SIG-M5 treated with dmso at 0.1 percent for 504 hours (cell line): ENCODE measurements around the gene IMPDH1.

Experiments used
- DNase-seq: peaks from one replicate; lab custom pipeline; 2025; ENCODE audit not compliant: unreplicated experiment; lab: John Stamatoyannopoulos, UW

The IMPDH1 gene

DNA sequence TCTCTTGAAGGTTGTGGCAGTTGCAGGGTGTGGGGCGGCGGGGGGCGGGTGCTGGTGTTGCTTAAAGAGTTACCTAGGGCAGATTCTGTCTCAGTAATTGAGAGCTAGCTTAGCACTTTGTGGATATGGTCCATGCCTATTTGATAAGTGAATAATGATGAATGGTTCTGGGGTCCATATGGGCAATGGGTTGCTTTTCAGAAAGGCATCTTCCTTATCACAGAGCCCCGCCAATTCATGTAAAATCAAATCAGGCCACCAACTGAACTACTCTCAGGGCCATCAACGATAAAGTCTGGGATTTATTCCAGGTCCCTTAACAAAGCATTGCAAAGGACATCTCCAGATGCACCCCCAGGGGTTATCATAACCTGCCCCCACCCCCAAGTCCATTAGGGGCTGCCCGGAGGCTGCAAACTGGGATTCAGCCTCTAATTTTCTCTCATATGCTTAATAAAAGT lies 46.5 kb downstream of the IMPDH1 start:
- no peak for DNase-seq

DNA sequence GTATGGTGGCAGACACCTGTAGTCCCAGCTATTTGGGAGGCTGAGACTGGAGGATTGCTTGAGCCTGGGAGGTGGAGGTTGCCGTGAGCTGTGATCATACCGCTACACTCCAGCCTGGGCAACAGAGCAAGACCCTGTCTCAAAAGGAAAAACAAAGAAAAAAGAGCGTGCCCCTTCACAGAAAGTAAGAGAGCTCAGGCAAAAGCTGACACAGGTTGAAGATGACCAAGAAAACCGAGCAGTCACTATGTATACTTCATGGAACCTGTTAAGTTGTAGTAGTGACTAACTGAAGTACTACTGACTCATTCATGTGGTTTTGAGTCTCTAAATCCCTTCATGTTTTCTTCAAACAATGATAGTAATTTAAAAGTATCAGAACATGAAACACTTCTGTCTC lies 47.1 kb downstream of the IMPDH1 start:
- no peak for DNase-seq

DNA sequence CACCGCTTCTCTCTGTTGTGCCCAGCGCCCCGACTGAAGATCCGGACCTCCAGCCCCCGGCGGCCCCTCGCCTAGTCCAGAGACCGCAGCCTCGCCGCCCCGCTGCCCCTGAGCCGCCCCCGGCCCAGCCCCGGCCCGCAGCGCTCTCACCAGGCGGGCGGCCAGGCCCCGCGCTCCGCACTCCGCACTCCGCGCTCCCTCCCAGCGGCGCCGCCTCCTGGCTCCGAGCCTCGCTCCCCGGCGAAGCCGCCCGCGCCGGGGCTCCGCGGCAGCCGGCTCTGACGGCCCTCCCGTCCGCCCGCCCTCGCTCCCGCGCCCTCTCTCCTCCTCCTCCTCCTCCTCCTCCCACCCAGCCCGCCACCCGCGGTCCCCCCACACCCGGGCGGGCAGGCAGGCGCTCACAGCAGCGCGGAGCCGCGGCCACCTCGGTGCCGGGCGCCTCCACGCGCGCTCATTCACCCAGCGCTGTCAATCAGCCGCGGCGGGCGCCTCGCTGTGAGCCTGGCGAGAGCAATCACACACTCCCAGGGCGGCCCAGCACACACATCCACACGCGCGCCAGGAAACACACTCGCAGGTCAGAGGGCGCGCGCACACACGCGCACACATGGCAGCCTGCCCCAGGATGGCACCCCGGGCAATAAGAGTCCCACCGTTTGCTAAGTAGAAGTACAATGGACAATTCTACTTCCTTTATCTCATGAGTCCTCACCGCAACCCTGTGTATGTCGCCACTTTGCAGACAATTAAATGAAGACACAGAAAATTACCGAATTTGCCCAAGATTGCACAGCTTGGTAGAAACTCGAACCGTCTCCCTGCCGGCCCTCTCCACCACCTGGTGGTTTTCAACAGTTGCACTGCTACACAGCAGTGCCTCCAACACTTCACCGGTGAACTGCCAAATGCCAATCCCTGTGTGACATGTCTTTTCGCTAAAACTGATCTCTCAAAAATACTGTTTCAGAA lies 48.1 kb downstream of the IMPDH1 start, which contains the start of gene PRRT4:
TSS of gene PRRT4 (minus strand) at position 280 of the 969 bp plus-strand sequence.
- peak; percentile 68 for DNase-seq

DNA sequence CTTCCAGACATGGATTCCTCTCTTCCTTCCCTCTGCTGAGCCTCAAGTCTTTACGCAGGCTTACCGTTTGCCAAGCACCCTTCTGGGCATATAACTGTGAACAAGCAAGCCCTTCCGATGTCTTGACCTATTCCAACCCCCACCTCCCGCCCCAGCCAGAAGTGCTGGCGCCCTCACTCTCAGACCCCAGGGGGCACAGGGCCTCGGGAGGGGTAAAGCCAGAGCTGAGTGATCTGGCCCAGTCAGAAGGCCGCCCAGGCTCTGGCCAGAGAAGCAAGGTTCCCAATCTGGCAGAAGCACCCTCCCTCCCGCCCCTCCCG lies 49.5 kb downstream of the IMPDH1 start:
- no peak for DNase-seq

DNA sequence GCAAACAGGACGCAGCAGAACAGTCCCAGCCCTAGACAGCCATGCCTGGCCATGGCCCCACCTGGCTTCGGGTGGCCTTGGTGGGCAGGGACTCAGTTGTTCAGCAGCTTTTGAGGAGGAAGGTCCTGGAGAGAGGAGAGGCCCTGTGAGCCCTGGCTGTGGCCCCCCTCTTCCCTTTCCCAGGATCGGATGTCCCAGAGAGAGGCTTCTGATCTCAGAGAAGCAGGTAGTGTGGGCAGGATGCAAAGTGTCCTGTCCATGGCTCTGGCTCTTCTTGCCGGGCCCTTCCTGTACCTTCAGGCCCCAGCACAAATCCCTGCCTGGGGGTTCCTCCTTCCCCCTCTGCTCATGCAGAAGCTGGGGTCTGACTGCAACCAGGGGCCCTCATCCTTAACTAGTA lies 49.8 kb downstream of the IMPDH1 start:
- DNase-seq, result no peak

DNA sequence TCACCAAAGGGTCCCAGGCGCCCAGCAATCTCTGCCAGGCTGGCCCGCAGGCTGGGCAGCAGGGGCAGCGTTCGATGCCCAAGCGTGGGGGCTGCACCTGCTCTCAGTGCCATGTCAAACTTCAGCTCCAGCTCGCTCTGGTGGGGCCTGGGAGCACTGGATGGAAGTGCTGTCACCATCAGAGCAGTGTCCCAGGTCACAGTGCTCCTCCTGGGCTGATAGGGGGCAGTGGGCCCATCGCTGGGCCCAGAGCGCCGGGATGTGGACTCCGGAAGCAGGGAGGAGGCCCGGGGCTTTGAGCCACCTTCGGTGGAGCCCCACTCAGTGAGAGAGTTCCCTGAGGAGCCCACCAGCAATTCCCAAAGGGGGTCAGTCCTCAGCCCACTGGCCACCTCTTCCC lies 50.4 kb downstream of the IMPDH1 start:
- no peak for DNase-seq

DNA sequence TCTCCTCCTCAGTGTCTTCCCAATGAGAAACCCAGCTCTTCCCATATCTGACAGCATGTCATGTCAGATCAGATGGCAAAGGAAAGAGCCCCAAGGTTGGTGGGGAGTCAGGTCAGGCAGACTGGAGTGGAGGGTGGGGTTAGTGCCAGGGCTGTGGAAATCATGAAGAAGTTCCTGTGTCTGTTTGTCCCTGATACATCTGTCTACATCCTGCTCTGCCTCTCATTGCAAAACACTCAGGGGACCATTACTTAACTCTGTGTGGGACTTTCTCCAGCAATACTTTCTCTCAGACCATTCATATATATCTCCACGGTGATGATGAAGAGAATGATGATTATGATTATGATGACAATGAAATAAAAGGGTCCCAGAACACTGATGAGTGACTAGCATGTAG lies 51.5 kb downstream of the IMPDH1 start:
- DNase-seq, result peak; percentile 79

DNA sequence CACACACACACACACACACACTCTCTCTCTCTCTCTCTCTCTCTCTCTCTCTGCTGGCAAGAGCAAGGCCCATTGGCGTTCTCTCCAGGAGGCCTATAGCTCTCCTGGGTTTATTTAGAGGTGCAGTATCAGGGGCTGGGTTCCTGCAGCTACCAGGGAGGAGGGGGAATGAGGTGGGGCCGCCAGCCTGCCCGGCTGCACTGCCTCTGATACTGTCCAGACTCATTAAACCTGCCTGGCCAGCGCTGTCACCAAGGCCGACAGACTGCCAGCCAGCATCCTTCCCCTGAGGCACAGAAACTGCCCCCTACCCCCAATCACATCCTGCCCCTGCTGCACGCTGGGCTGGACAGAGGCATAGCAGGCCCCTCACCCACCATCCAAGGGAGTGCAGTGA lies 52.6 kb downstream of the IMPDH1 start:
- no peak for DNase-seq

DNA sequence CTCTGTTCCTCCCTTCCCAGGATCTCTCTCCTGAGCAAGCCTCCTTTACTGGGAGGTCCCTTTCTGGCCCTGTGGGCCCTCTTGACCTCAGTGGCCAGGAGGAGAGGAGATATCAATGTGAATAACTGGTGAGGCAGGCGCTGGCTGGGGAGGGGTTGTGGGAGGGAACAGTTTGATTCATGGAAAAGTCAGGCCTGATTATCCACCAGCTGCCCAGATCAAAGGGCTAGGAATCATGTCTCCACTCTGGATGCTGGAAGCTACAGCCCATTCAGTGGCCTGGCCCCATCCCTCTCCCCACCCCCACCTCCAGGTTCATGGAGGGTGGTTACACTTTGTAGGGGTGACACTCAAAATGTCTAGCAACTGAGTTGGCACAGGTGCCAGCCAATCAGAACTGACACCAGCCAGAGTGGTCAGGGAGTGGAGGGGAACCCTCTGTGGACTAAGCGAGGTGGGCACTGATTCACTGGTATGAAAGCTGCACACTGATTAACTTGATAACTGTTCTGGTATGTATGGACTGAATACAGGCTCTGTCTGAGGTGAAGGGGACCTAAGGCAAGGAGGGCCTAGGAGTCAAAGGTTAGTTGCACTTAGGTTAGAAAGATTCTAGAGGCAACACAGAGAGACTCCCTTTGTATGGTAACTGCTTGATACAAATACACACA lies 53.1 kb downstream of the IMPDH1 start:
- no peak for DNase-seq

DNA sequence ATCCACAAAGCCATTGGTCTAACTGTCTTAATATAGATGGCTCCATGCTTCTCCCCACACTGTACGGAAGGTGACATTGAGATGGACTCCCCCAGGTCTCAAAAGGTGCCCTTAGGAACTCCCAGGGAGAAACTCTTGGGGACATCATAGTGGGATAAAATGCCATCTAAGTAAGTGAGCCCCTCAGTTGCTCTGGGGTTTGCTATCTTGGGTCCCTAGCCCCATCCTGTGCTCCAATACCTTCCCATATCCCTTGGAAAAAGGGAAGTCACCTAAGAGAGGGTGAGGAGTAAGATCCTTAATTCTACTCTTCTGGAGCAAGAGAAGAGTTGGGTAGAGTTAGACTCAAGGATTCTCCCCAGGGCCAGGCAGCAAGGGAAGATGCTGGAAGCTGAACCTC lies 56.2 kb downstream of the IMPDH1 start:
- no peak for DNase-seq

DNA sequence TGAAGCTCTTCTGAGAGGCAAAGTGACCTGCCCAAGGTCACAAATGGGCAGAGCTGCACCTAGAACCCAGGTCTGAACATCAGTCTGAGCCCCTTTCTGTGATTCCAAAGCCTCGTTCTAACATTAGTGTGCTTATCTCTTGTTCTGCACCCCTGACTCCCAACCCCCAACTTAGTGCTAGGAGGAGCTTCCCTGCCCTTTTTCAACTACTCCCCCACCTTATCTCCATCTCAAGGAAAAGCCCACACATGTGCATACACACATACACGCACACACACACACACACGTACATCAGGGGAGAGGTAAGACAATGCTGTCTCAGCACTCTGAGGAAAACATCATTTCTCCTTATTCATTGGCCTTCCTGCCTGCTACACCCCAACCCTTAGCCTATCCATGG lies 56.6 kb downstream of the IMPDH1 start:
- no peak for DNase-seq

DNA sequence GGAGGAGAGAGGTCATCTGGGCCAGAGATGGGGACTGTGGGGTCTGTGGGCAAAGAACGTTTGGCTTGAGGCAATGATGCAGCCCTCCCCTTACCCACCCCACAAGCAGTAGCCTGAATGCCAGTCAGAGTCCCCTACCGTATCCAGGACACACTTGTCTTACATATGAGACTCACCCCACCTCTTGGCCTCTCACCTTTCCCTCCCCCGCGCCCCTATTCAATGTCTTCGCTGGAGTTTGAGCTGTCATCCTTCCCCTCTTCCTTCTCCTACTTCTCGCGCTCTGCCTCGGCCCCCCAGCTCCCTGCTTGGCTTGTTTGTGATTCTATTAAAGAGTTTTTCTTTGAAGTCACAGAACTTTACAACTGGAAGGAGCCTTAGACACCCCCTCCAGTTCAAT lies 57.1 kb downstream of the IMPDH1 start:
- no peak for DNase-seq

DNA sequence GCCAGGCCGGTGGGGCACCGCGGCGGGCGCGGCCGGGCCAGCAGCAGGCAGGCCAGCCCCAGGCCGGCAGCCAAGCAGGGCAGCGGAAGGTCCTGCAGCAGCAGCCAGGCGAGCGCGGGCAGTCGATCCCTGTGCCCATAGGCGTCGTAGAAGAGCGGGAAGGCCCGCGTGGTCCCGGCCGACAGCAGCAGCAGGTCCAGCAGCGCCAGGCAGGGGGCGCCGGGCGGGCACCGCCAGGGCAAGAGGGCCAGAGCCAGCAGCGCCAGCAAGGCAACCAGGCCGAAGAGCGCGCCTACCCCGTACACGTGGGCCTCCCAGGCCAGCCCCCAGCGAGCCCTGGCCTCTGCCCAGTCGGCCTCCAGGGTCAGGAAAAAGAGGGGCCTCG lies 57.6 kb downstream of the IMPDH1 start:
- no peak for DNase-seq

DNA sequence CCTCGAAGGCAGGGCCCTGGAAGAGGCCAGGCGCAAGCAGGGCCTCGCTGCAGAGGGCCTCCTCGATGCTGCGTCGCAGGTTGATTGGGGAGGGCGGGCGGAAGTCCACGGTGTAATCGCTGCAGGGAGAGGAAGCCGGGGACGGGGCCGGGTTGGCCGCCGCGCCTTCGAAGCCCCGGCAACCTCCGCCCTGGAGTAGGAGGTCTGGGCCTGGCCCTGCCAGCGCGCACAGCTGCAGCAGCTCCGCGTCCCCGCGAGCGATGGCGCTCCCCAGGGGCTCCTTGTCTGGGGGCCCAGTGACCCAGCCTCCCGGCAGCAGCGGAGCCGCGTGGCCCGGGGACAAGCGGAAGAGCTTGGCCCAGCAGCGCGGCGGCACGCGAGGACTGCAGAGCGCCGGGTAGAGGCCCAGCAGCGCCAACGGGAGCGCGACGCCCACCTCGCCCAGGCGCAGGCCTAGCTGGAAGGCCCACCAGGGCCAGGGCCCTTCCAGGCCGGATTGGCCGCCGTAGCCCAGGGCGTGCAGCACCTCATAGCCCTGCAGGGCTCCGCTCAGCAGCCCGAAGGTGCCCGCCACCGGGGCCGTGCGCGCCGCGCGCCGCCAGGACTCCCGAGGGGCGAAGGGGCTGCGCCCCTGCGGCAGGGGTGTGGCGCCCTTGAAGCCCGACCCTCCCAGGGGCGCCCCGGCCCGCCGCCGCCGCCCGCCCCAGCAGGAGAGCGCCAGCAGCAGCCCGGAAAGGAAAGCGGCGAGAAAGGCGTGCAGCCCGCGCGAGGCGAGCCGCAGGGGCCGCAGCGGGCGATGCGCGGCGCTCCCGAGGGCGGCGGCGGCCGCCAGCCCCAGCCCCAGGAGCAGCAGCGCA lies 58.3 kb downstream of the IMPDH1 start:
- DNase-seq, result no peak

DNA sequence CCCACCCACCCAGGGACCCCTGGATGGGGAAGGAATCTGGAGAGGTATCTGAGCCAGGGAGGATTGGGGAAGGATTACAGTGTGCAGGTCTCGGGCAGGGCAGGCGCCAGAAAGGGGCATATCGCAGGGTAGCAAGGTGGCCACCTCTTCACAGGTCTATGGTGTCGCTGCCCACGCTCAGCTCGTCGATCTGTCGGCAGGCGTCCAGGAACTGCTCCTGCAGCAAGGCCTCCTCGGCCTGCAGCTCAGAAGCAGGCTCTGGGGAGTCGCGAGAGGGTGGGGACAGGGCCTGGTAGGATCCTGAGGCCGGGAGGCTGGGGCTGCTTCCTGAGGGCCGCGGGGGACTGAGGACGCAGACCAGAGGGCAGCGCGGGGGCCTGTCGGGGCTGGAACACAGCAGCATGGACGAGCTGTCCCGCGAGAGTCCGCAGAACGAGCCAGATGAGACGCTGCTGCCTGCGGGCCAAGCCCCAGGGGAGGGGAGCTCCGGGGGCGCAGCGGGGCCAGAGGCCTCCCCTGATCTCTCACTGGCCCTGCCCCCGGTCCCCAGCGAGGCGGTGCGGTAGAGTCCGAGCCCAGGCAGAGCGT lies 59.0 kb downstream of the IMPDH1 start:
- no peak for DNase-seq

DNA sequence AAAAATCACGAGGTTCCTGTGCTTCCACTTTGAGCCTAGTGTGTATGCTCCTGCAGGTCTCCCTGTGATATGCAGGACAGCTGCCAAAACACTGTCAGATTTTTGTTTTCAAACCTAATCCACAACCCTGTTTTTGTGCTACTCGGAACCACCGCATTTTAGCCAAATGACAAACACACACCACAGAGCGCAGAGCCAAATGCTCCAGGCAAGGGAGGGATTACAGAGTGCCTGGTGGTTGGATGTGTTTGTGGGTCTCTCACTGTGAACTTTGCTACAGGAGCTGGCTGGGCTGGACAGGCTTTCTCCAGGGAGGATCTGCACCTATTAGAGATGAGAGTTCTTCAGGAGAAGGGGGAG lies 60.3 kb downstream of the IMPDH1 start:
- DNase-seq, result no peak

DNA sequence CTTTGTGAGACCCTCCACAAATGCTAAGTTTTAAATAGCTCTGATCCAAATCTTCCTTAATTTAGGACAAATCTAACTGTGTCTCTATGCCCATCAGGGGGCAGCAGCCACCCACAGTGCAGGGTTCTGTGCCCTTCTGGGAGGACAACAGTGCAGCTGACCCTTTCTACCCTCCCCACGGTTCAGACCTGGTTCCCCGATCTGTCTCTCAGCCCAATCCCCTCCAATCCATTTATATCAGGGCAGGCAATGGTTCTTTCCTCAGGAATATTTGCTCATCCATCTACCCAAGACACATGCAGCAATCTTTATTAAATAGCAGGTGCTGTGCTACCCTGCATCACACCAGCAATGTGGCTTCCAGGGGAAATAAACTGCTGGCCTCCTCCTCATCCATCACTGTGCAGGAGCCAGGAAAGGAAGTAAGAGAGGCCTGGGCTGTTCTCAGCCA lies 62.1 kb downstream of the IMPDH1 start:
- peak; percentile 30 for DNase-seq

DNA sequence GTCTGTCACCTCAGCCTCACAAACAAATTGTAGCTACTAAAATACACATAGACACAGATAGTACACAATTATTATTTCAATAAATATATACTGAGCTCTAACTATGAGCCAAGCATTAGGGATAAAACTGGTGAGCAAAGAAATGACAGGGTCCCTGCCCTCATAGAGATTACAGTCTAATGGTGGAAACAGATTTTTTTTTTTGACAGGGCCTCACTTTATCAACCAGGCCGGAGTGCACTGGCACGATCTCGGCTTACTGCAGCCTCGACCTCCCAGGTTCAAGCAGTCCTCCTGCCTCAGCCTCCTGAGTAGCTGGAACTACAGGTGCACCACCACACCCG lies 65.4 kb downstream of the IMPDH1 start:
- no peak for DNase-seq

DNA sequence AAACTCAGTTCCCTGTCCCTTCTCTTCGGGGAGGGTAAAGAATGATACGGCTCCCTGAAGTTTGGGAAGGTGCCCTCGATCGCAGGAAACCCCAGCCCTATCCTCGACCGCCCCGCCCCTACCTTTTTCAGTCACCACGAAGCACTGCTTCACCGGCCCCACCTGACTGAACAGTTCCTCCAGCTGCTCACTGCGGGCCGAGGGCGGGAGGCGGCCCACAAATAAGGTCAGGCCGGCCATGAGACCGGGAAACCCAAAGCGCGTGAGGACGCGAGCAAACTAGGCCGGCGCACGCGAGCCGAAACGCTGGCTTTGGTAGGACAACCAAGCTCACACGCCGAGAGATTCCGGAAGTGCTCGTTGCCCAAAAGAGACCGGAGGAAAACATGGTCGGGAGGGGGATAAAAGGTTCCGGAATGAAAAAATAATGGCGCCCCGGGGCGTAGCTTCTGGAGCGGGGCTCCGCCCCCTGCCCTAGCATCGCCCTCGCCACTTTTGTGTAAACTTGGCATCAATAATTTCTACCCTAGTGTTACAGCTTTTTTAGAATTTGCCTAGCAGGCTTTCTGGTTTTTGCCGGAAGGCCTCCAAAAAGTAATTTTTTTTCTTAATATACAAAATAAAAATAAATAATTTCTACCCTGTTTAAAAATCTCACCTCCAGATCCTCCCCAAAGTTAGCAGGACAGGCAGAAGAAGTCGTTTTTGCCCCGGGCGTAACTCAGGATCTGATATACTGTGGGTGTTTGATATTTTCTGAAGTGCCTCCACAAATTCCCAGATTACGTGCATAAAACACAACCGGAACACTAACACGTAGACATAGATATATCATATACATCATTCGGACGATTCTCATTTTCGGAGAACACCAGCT lies 66.0 kb downstream of the IMPDH1 start, which contains the start of gene RBM28:
TSS of gene RBM28 (minus strand) at position 355 of the 877 bp plus-strand sequence. CDS start at position 240, 115 bp downstream.
- peak; percentile 93 for DNase-seq
